ENCODE measurements around the gene SEMA6C. TPM values are rescaled to one million over a fixed set of nuclear protein-coding genes. Genes with fewer than 3 reads are reported as not detected.

Gene SEMA6C
- total and polyA plus RNA-seq, 12 donors: 15.7 to 141 (median 54.9) TPM

DNA sequence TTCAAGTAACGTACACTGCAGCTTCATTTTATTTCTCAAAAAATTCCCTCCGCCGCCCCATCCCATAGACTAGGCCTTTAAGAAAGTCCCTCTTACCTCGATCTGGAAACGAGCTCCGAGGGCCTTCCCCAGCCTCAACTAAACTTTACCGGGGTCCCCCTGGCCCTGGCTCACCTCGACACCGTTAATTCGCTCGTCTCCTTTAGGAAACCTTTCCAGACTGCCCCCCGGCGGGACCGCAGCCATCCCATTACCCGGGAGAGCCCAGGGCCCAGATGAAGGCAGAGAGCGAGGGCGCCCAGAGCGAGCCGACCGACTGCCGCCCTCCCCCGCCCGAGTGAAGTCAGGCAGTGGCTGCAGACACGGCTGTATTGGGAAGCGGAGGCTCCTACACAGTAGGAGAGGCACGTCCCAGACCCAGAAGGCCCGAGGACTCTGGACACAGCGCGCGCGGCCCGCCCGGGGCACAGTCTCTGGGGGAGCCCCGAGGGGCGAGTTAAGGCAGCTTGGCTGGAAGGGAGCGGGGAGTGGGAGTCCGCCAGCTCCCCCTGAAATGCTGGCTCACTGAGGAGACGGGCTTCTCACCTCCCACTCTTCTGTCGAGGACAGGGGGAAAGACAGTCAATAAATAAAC lies 14.6 kb downstream of the SEMA6C start:
- intact Hi-C loops (cut with DNase I): no loop called here
- ATAC-seq (peak; percentile 22 to 58 (median 47)), DNase-seq (peak in 1 of 2 donors; percentile 36)
- Histone ChIP-seq H3K4me3 (peak overlapping the region in 9 of 10 donors; percentile 10 to 52 (median 41)), H3K36me3 (peaks cover 0 to 49% (median 19%) of the 10 kb centered on the region in 9 donors), H3K9me3 (no peaks in the 10 kb centered on the region), H3K4me1 (peaks cover 0 to 34% (median 15%) of the 10 kb centered on the region in 9 donors), H3K27ac (peak overlapping the region in 8 of 10 donors; percentile 47 to 72 (median 58)), H3K27me3 (no peaks in the 10 kb centered on the region)
- 52 to 54% methylated on average over 39 of the region's 39 CpGs for WGBS, 2 donors
- no peak for TF ChIP-seq CTCF (IDR thresholded peaks at IDR 0.05)

GRCh38 chr1:151130987-151131586 lies 15.3 kb downstream of the SEMA6C start:
- DNase-seq: peak; percentile 76 to 85

DNA sequence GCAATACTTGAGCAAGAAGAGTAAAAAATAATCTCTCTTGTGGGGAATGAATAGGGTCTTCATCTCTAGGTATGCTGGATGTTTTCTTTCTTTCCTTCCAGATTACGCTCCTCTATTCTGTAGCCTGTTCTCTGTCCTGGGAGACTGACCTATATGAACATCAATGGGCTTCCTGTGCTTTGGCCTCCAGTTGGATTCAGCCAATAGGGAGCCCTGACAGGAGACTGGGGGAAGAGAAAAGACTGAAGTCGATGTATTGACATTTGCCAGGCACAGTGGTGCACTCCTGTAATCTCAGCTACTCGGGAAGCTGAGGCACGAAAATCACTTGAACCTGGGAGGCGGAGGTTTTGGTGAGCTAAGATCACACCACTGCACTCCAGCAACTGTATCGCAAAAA lies 17.6 kb downstream of the SEMA6C start:
- 43 to 53% methylated on average over 6 of the region's 6 CpGs for WGBS, 2 donors
- H3K36me3 ChIP-seq: peaks cover 0 to 32% (median 0%) of the 10 kb centered on the region in 9 donors
- no peaks in the 10 kb centered on the region for H3K9me3 ChIP-seq
- no peak overlapping the region for H3K4me3 ChIP-seq
- no peak for DNase-seq
- no peak for TF ChIP-seq CTCF (IDR thresholded peaks at IDR 0.05)
- H3K27ac ChIP-seq: no peak overlapping the region
- no peaks in the 10 kb centered on the region for H3K27me3 ChIP-seq
- no peak for ATAC-seq
- intact Hi-C loops (cut with DNase I): no loop called here
- peaks cover 0 to 25% (median 15%) of the 10 kb centered on the region in 9 donors for H3K4me1 ChIP-seq

More at GRCh38 chr1:151130987-151131586, 15.3 kb downstream of the SEMA6C start:
- WGBS, 2 donors: 22 to 27% methylated on average over 45 of the region's 45 CpGs
- Histone ChIP-seq H3K27ac (peak overlapping the region in 9 of 10 donors; percentile 16 to 72 (median 56)), H3K4me3 (peak overlapping the region in 9 of 10 donors; percentile 10 to 52 (median 41)), H3K4me1 (peaks cover 0 to 29% (median 15%) of the 10 kb centered on the region in 9 donors), H3K27me3 (no peaks in the 10 kb centered on the region), H3K36me3 (peaks cover 0 to 43% (median 12%) of the 10 kb centered on the region in 9 donors), H3K9me3 (no peaks in the 10 kb centered on the region)
- peak in 5 of 9 donors; percentile 9 to 30 (median 15) for TF ChIP-seq CTCF (IDR thresholded peaks at IDR 0.05)
- ATAC-seq: peak; percentile 69 to 92 (median 90)
- intact Hi-C loops (cut with DNase I): no loop called here

GRCh38 chr1:151124763-151125403 lies 21.5 kb downstream of the SEMA6C start:
- DNase-seq (no peak), ATAC-seq (no peak)
- Histone ChIP-seq H3K4me1 (peaks cover 0 to 7% (median 0%) of the 10 kb centered on the region in 9 donors), H3K36me3 (peaks cover 0 to 54% (median 0%) of the 10 kb centered on the region in 9 donors), H3K27ac (no peak overlapping the region), H3K27me3 (no peaks in the 10 kb centered on the region), H3K9me3 (no peaks in the 10 kb centered on the region), H3K4me3 (no peak overlapping the region)
- TF ChIP-seq CTCF (IDR thresholded peaks at IDR 0.05): no peak
- WGBS, 2 donors: 78 to 79% methylated on average over 5 of the region's 5 CpGs
- intact Hi-C loops (cut with DNase I): no loop called here

Data from heart right ventricle (tissue), 16 donors.